IMR-90 (cell line): Measurements from ENCODE around the gene CFAP119.

Source experiments
- CHD1 ChIP-seq: IDR thresholded peaks from 2 replicates; pipeline ENCODE4 v1.6.1; 2012; ENCODE audit warnings: low read depth, low read length, improper control_type of control experiment
- CTCF ChIP-seq: conservative IDR thresholded peaks from 2 replicates; pipeline ENCODE4 v1.5.1; 2012; ENCODE audit warnings: mild to moderate bottlenecking, low read depth, low read length, improper control_type of control experiment
- MAZ ChIP-seq: IDR thresholded peaks from 2 replicates; pipeline ENCODE4 v1.6.1; 2012; ENCODE audit warnings: low read depth, mild to moderate bottlenecking, low read length, improper control_type of control experiment, moderate library complexity, borderline replicate concordance
- MXI1 ChIP-seq: IDR thresholded peaks from 2 replicates; pipeline ENCODE4 v1.6.1; 2012; ENCODE audit warnings: low read depth, mild to moderate bottlenecking, low read length, moderate library complexity, borderline replicate concordance
- POLR2A ChIP-seq: IDR thresholded peaks from 2 replicates; pipeline ENCODE4 v1.6.1; 2012; ENCODE audit warnings: mild to moderate bottlenecking, low read depth, low read length
- RAD21 ChIP-seq: IDR thresholded peaks from 2 replicates; pipeline ENCODE4 v1.6.1; 2012; ENCODE audit warnings: low read length, improper control_type of control experiment
- TF ChIP-seq, protein P1 (sequence below): fragments of 150-350 bp; IDR thresholded peaks from 2 replicates; pipeline ENCODE4 v1.6.1; 2016; ENCODE audit warnings: low read depth, mild to moderate bottlenecking, low read length, moderate library complexity, borderline replicate concordance

GRCh38 chr16:30753596-30753995 is 8.3 kb downstream of the CFAP119 start:
- TF ChIP-seq CTCF, result no peak
- TF ChIP-seq, protein P1, sequence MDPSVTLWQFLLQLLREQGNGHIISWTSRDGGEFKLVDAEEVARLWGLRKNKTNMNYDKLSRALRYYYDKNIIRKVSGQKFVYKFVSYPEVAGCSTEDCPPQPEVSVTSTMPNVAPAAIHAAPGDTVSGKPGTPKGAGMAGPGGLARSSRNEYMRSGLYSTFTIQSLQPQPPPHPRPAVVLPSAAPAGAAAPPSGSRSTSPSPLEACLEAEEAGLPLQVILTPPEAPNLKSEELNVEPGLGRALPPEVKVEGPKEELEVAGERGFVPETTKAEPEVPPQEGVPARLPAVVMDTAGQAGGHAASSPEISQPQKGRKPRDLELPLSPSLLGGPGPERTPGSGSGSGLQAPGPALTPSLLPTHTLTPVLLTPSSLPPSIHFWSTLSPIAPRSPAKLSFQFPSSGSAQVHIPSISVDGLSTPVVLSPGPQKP, result no peak
- no peak for TF ChIP-seq MXI1
- no peak for TF ChIP-seq POLR2A
- TF ChIP-seq RAD21, result no peak
- no peak for TF ChIP-seq MAZ
- TF ChIP-seq CHD1, result no peak
